ENCODE data around the gene KRTAP4-7.
"Not testable (repeated sequence)": the region's sequence is repeated elsewhere in the genome, so short reads cannot be mapped to it uniquely, and the experiment has no call there.

KRTAP4-7 gene

DNA sequence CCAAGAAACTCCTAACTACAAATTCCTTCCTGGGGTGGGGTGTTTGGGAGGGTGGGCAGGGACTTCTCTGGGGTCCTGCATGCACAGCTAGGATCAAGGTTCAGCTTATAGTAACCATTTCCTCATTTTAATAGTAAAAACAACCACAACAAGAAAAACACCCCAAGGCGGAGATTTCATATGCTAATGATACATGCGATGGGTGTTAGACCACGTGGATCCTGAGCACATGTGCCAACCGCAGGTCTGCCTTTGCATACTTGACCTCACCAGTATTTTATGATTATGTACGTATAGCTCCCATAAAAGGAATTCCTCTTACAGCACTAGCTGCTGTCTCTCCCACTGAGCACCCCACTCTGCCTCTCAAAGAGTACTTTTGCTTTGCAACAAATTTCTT is 32.3 kb downstream of the KRTAP4-7 start:
- no peak for DNase-seq

DNA sequence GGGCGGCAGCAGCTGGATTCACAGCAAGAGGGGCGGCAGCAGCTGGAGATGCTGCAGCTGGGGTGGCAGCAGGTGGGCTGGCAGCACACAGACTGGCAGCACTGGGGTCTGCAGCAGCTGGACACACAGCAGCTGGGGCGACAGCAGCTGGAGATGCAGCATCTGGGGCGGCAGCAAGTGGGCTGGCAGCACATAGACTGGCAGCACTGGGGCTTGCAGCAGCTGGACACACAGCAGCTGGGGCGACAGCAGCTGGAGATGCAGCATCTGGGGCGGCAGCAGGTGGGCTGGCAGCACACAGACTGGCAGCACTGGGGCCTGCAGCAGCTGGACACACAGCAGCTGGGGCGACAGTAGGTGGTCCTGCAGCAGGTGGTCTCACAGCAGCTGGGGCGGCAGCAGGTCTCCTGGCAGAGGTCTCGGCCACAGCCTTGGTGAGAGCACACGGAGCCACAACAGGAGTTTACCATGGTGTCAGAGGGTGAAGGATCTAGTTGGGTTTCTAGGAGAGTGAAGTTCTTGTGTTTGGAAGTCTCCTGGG is 34.0 kb downstream of the KRTAP4-7 start, which contains the start of gene KRTAP4-11:
Gene KRTAP4-11, minus strand, starts transcription at position 528 of the 541 bp plus-strand sequence. Its CDS starts 58 bp downstream, at position 470.
- DNase-seq = not testable (repeated sequence)

DNA sequence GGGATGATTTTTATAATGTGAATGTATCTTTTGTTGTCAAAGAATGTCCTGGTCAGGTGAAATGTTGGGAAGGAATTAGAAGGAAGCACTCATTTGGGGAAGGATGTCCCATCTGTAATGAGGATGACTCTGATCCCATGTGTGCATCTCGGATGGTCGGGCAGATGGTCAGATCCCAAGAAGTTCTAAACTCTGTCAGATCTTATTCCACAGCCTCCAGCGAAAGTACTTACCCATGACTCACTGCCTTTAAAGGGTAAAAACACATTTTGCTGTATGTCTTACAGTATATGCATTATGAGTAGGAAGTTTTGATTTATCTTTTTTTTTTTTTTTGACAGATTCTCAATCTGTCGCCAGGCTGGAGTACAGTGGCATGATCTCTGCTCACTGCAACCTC is 34.8 kb downstream of the KRTAP4-7 start:
- DNase-seq = no peak

DNA sequence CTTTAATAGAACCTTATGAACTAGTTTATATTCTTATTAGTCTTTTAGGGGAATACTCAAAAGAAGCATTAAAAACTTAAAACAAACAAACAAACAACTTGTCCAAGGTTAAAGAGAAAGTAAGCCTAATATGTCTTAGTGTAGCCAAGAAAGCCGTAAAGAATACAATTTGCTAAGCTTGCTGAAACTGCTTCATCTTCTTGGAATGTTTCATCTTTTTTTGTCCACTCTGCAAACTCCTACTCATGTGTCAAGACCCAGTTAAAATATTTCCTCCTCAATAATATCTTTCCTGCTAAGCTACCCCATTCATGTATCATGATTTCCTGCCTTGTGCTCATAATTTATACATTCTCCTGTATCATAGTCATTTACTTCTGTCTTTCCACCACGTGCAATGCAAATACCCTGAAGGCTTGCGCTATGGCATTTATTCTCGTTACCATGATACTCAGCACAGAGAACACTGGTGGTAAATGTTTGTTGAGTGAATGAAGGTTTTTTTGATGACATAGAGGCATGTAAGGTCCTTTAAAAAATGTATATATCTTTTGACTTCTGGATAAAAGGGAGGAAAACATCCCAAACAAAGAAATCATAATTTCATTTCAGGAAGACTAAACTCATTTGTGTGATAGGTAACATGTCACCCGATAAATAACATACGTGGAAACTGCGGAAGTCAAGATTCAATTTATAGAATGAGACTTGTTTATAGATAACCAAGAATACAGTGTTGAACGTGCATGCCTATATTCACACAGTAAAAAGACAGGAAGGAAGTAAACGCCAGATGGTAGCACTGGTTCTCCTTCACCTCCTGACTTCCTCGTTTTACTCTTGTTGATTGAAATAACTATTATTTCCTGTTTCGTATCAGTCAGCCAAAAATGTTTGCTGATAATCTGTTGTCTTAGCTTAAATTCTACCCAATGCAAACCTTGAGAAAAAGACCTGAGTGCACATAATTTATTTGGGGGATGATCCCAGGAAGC is 36.0 kb downstream of the KRTAP4-7 start:
- not testable (repeated sequence) for DNase-seq

DNA sequence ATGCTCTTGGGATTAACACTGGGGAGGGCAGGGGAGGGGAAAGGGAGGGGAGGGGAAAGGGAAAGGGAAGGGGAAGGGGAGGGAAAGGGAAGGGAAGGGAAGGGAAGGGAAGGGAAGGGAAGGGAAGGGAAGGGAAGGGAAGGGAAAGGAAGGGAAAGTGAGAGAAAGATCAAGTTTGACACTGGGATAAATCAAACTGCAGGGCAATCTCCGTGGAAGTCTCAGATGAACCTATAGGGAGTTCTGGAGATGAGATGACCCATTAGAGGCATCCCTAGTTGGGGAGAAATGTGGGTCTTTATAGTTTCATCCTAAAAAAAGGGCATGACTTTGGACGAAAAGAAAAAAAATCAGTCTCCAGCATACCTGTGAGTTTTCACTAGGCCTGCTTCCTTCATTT is 37.8 kb downstream of the KRTAP4-7 start:
- DNase-seq = no peak

DNA sequence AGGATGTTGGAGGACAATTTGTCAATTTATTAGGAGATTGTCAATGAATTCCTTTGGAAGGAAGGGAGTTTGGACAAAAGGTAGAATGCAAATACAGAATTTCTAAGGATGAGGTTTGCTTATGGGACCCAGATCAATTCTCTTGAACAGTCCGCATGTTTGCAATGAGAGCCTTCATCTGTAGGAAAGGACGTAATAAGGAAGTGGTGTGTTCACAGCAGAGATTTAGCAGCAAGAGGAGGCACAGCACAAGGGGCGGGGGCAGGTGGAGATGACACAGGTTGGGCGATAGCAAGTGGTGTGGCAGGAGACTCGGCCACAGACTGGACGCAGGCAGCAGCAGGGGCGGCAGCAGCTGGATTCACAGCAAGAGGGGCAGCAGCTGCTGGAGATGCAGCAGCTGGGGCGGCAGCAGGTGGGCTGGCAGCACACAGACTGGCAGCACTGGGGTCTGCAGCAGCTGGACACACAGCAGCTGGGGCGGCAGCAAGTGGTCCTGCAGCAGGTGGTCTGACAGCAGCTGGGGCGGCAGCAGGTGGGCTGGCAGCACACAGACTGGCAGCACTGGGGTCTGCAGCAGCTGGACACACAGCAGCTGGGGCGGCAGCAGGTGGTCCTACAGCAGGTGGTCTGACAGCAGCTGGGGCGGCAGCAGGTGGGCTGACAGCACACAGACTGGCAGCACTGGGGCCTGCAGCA is 39.5 kb downstream of the KRTAP4-7 start:
- DNase-seq = not testable (repeated sequence)

DNA sequence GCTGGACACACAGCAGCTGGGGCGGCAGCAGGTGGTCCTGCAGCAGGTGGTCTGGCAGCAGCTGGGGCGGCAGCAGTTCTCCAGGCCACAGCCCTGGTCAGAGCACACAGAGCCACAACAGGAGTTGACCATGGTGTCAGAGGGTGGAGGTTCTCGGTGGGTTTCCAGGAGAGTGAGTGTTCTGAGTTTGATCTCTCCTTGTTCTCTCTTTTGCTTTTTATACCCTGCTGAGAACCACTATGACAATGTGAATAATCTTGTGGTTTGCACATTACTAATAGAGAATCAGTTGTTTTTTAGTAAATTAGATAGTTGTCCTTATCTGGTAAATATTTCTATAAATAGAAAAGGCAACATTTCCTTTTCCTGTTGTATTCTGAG is 40.0 kb downstream of the KRTAP4-7 start, which contains the start of gene KRTAP4-12:
Gene KRTAP4-12, minus strand, starts transcription at position 192 of the 381 bp plus-strand sequence. Its CDS starts 60 bp downstream, at position 132.
- DNase-seq = not testable (repeated sequence)

DNA sequence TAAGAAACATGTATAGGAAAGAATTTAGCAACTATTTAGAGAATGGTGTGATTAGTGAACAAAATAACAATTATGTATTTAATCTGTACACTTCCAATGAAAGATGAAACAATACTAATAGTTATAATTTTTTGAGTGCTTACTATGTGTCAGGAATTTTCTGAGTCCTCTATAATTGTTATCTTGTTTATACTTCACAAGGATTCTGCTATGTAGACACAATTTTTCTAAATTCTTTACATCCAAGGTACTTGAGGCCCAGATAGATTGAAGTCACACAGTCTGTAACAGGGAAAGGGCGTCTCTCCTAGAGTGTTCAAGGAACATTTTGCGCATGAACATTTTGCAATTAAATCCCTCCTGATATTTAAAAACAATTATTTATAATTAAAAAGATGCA is 41.1 kb downstream of the KRTAP4-7 start:
- DNase-seq = no peak

DNA sequence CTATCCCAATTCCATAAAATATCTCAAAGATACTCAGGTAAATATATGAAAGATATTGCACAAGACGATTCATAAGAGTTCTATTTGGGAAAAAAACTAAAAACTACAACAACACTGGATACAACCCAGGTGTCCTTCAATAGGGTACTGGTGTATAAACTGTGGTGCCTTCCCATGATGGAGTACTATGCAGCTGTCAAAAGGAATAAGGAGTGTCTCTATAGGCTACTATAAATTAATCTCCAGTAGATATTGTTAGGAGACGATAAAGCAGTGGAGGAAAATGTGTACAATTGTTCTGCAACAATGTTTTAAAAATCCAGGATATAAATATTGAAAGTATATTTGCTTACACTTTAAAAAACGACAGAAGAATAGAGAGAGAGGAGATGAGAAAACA is 42.5 kb downstream of the KRTAP4-7 start:
- no peak for DNase-seq

DNA sequence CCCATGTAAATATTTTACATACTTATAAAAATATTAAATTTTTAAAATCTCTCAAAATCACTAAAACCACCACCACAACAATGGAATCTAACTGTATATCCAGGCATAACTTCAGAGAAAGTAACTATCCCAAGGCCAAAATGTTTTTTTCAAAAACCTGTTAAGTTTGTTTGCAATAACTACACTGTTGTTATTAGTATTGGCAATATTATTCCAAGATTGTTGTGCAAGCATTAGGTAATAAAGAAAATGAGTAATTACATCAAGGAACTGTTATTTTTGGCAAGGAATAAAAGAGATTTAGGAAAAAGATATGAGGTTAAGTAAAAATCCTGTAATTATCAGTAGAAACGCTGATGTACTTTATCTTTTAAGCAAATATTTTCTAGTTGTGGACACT is 43.4 kb downstream of the KRTAP4-7 start:
- no peak for DNase-seq

DNA sequence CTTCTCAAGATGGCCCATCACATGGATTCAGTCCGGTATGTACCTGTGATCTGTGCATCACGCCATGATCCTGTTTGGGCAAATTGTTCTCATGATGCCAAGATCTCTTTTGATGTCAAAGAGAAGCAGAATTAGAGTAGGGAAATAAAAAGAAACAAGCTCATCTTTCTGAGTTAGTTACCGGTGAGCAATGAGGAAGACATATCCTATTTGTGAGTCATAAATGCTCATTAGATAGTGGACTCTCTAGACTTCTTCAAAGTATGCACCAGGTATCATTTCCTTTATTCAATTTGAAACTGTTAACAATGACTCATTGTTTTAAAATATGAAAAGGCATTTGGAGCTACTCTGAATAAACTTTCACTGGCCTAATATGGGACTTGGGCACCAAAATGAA is 48.0 kb downstream of the KRTAP4-7 start:
- no peak for DNase-seq

DNA sequence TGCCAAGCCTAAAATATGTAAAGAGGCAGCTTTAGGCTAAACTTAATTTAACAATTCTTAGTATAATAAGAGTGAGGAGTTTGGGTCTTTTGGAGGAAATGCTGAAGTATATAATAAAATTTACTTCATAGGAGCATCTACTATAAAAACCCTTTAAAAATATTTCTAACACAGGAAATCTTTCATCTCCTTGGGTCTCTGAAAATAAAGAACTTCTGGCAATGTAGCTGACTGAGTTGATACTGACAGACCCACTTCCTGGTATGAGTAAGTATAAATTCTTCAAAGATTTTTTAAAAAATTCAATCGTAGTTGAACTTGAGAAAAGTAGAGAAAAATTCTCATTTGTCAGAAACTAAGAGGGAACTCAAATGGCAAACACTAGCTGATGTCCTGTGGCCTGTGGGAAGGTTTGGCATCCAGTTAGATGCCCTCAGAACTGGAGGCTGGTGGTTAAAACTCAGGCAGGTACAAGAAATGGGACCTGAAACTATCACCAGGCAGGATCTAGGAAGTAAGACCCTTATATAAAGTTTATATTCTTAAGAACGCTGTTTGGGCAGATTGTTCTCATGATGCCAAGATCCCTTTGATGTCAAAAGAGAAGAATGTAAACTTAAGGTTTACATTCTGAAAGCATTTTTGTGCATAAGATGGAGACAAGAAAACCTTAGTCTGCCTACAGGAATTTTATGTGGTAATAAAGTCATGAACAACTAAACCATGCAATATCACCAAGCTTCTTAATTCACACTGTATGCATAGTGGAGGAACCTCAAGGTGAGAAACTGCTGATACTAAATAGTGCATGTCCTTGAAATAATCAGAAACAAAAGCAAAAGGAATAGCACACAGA is 50.2 kb downstream of the KRTAP4-7 start:
- no peak for DNase-seq
